NCI-H226 (cell line): ENCODE data around the gene DNAH8.
"Not testable (repeated sequence)": the region's sequence is repeated elsewhere in the genome, so short reads cannot be mapped to it uniquely, and the experiment has no call there.

Experiments
- DNase-seq: peaks from one replicate; pipeline ENCODE4 v3.0.0-alpha.2; 2015

The DNAH8 gene

DNA sequence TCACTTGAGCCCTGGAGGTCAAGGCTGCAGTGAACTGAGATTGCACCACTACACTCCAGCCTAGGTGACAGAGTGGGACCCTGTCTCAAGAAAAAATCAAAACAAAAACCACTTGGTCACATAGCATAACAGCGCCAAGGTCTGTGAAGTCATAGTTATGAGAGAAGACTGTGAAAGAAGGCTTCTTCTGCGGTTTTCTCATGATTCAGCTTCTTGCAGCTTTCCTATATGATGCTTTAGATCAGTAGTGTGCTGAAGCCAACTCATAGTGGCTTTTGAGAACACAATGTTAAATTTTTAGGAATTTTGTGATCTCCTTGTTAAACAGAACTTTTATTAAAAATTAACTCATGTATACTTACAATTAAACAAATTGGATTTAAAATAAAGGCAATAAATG, 197.3 kb downstream of the DNAH8 start:
- no peak for DNase-seq

DNA sequence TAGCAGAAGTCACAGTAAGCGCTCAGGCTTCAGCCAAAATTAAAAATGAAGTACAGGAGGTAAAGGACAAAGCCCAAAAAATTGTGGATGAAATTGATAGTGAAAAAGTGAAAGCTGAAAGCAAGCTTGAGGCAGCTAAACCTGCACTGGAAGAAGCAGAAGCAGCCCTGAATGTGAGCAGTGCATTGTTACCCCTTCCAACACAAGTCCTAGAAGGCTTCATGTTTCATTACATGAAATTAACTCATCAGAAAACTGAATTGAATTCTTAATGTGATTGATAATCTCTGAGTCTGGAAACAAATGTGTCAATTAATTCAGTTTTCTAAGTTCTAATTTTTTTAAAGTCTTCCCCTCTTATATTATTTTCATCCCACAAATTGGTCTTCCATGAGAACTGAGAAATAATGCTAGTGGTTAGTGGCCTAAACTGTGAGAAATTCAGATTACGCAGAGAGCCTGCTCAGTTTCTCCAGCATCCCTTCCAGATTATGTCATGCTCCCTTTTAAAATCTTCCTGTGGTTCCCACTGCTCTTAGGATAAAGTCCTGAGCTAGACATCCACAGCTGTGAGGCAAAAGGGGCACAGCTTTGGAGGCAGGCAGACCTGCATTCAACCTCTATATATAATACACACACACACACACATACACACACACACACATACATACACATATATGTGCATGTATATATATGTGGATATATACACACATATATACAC, 200.3 kb downstream of the DNAH8 start:
- no peak for DNase-seq

DNA sequence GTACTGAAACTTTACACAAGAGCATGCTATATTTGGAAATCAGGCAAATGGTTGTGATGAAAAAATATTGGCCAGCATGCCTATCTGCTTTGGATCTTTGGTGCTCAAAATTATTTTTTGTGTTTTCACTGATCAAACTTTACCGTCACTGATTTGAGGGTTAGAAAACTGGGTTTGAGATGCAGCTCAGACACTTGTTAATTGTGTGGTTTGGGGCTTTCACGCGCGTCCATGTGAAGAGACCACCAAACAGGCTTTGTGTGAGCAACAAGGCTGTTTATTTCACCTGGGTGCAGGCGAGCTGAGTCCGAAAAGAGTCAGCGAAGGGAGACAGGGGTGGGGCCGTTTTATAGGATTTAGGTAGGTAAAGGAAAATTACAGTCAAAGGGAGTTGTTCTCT, 206.4 kb downstream of the DNAH8 start:
- DNase-seq: not testable (repeated sequence)

DNA sequence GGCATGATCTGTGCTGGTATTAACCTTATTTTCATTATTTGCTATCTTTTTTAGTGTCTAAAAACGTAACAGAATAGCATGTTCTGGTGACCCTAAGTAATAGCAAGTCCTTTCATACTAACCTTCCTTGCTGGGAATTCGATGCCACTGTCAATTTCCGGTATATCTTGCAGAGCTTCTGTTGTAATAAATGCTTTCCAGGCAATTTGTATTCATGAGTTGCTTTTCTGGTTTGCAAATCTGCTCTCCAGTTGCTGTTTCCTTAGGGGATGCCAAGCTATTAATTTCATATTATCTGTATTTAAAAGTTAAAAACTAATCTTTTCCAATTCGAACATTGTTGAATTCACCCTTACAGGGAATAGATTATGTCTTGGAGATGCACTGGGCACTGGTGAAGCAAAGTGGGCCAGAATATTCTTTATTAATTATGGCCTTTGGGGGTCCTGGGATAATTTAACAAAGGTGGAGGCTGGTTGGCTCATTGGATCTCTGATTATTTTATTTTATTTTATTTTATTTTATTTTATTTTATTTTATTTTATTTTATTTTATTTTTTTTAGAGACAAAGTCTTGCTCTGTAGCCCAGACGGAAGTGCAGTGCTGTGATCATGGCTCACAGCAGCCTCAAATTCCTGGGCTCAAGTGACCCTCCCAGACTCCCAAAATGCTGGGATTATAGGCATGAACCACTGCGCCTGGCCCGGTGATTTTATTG, 209.8 kb downstream of the DNAH8 start:
- DNase-seq: no peak

DNA sequence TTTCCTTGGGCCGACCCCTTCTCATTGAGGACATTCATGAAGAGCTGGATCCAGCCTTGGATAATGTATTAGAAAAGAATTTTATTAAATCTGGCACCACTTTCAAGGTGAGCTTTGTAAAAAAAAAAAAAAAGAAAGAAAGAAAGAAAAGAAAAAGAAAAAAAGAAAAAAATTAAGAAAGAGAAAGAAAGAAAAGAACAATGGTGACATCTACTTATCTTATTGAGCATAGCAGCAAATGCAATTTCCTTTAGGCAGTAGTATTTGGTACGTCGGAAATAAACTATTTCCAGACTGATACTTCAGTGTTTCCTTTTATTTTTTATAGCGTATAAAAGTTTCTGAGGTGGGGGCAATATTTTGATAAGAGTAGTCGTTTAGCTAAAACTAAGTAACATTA, 214.4 kb downstream of the DNAH8 start:
- no peak for DNase-seq

DNA sequence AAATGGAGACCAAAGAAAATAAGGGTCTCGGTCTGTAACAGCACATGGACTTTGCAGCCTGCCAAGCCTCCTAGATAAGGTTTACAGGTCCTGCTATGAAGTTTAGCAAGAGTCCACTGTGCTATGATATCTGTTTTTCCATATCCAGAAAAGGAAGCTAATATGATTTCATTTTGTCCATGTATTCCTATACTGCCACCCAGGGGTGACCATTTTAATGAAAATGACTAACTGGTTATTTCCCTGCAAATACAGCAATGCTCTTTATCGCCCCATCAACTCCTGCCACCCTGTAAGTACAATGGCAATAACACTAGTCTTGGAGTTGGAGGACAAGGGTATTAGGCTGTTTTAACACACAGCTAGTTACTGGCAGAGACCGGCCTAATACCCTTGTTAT, 218.3 kb downstream of the DNAH8 start:
- DNase-seq: no peak

DNA sequence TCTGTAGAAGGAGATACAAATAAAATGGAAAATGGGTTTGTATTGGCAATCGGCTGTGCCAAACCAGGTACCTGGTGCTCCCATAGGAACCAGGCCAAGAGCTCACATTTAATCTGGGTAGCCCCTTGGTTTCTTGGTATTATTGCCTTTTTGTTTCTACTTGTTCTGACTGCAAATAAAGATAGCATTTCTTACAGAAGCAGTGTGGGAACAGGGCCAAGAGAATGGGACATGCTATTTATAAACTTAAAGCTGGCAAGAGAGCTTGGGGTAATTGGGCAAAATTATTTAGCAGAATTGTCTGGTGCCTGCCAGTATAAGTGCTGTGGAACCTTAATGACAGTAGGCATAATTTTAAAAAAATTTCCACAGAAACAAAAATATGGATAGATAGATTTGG, 219.9 kb downstream of the DNAH8 start:
- DNase-seq: no peak

DNA sequence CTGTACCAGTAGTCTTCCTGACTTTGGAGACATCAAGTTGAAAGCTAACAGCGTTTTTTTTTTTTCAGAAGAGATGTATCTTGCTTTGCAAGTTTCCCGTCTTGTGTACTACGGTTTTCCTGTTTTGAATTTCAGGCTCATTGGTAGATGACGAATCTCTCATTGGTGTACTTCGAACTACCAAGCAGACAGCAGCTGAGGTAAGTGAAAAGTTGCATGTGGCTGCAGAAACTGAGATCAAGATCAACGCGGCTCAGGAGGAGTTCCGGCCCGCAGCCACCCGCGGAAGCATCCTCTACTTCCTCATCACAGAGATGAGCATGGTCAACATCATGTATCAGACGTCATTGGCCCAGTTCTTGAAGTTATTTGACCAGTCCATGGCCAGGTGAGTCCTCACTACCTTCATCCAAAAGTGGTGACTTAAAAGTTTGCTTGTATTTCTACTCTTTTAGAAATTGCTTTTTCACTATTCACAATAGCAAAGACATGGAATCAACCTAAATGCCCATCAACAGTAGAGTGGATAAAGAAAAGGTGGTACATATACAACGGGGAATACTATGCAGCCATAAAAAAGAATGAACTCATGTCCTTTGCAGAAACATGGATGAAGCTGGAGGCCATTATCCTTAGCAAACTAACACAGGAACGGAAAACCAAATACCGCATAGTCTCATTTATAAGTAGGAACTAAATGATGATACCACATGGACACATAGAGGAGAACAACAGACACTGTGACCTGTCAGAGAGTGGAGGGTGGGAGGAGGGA, 222.9 kb downstream of the DNAH8 start:
- DNase-seq: no peak

DNA sequence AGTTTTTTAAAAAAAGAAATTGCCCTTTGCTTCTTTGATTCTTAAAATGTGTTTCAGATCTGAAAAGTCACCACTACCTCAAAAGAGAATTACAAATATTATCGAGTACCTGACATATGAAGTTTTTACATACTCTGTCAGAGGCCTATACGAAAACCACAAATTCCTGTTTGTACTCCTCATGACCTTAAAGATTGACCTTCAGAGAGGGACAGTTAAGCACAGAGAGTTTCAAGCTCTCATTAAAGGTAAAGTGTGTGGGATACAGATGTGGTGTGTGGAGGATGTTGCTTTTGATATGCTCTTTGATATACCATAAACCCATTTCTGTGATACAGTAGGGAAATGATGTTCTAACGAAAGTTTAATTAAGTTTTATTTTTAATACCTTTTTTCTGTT, 223.6 kb downstream of the DNAH8 start:
- no peak for DNase-seq

DNA sequence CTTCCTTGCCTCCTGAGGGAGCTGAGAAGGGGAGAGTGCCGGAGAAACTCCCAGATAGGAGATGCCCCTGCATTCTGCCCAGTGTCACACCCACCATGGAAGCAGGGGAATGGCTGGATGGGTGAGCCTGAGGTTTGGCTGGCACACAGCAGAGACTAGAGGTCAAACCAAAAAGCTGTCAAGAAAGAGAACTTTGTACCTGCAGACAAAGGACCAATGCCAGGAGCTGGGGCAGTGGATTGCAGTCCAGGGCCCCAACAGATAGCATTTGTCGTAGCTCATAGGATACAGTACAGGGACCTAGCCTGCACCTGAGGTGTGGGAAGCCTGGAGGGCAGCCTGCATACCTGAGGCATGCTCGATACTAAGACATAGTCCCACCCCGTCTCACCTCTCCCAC, 227.3 kb downstream of the DNAH8 start:
- DNase-seq: no peak

DNA sequence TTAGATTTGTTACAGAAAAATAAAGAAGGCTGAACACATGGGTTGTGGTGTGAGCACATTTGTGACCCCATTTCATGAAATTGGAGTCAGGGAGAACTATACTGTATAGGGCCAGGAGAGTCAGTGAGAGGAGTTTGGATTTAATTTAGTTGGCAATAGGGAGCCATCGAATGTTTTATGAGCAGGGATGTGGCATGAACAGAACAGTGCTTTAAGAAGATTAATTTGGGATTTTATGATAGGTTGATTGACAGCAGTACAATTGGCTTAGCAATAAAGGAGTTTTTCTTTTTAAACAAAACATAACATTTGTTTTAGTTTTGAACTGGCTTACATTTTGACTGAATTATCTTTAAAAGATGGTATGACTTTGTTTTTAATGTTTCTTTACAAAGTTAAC, 227.9 kb downstream of the DNAH8 start:
- no peak for DNase-seq

DNA sequence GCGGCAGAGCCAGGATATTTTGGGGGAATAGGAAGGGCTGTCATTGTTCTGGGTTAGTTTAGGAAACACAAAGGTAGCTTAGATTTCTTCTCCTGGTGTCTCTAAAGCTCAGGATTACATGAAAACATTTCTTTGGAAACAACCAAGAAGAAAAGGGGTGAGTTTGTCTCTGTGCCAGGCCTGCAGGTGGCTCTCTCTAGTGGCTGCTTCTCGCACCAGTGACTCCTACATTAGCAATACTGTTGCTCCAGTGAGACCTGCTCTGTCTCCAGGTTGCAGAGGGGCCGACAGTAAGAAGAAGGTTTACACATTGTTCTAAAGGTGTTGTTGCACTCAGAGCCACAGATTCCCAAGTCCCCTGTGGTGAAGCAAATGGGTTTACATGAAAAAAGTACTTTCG, 228.9 kb downstream of the DNAH8 start:
- DNase-seq: no peak

DNA sequence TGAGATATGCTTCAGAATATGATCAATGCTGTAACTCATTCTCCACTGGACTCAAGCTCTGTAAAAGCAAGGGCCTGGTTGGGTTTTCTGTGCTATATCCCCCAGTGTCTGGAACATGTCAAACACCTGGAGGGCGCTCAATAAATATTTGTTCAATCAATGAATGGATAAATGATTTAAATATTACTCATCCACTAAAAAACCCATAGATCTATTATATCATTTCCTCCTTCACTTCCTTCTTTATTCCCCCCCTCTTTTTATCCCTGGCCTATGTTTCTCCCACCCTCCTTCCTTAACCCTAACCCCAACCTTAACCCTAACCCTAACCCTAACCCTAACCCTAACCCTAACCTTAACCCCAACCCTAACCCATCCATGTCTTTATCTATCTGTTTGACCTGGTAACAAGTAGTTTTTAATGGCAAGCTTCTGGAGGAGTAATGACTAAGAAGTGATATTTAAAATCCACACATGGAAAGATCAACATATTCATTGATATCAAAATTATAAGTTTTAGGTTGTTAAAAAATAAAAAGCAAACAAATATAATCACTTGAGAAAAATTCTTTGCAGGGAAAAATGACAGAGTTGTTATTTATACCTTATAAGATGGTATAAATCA, 229.7 kb downstream of the DNAH8 start:
- DNase-seq: no peak

DNA sequence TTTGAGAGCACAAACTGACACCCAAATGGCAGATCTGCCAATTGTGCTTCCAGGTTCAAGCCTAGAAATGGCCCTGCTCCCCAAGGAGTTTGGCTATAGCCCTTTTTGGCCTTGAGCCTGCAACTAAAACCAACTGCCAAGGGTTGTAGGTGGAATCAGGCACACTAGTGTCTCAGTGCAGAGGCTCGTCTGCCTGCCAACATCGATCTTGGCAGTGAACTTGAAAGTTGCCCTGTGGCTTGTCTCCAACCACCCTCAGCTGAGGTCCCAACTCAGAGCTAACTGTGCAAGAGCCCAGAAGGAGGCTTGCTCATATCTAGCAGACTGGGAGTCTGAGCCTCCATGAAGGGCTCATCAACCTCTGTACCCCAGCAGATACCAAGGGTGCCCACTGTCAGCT, 240.8 kb downstream of the DNAH8 start:
- no peak for DNase-seq

DNA sequence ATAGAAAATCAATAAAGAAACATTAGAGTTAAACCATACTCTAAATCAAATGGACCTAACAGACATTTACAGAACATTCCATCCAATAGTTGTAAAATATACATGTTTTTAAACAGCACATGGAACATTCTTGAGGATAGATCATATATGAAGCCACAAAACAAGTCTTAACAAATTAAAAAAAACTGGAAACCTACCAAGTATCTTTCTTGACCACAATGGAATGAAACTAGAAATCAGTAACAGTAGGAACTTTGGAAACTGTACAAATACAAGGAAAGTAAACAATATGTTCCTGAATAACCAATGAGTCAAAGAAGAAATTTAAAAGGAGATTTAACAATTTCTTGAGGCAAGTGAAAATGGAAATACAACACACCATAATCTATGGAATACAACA, 242.3 kb downstream of the DNAH8 start:
- DNase-seq: no peak

DNA sequence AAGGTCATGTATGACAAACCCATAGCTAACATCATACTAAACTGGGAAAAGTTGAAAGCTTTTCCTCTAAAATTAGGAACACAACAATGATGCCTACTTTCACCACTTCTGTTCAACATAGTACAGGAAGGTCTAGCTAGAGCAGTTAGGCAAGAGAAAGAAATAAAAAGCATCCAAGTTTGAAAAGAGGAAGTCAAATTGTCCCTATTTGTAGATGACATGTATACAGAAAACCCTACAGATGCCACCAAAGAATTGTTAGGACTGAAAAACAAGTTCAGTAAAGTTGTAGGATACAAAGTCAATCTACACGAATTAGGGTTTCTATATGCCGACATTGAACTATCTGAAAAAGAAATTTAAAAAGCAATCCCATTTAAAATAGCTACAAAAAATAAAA, 244.0 kb downstream of the DNAH8 start:
- DNase-seq: no peak

DNA sequence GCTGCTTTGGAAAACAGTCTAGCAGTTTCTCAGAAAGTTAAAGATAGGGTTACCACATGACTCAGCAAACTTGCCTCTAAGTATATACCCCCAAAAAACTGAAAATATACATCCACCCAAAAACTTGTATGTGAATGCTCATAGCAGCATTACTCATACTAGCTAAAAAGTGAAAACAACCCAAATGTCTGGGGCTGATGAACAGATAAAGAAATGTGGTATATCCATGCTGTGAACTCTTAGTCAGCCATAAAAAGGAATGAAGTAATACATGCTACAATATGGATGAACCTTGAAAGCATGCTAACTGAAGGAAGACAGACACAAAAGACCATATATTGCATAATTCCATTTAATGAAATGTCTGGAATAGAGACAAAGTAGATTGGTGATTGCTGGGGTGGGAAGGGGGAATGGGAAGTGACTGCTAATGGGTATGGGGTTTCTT, 253.6 kb downstream of the DNAH8 start:
- DNase-seq: no peak

DNA sequence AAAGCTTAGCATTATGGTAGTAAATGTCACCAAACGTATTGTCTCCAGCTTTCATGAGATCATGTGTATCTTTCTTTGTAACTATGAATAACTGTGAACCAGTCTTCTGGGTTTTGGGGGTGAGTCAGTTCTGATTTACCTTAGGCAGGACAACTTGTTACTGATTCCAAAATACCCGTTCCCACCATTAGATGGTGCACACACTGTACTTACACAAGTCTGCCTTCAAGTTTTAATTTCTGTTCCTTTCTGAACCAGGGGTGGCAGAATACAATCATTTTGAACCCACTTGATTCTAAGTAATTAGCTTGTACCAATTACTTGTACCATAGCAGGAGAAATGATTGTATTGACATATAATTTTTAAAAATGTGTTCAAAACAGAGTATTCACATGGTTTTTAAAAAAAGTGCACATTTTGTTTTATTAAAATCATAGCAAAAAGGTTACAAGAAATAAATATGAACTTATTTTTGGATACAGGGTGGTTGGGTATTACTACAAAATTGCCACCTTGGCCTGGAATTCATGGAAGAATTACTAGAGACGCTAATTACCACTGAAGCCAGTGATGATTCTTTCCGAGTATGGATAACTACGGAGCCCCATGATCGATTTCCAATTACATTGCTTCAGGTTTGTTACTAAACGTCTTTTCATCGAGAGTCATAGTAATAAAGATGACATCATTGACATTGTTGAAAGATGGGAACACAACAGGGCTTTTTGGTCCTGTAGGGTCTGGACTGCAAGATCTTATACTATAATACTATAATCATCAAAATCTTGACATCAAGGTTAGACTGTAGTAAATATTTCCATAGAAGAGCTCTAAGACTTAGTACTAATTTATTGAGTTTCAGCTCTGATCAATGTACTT, 258.3 kb downstream of the DNAH8 start:
- peak; percentile 44 for DNase-seq

DNA sequence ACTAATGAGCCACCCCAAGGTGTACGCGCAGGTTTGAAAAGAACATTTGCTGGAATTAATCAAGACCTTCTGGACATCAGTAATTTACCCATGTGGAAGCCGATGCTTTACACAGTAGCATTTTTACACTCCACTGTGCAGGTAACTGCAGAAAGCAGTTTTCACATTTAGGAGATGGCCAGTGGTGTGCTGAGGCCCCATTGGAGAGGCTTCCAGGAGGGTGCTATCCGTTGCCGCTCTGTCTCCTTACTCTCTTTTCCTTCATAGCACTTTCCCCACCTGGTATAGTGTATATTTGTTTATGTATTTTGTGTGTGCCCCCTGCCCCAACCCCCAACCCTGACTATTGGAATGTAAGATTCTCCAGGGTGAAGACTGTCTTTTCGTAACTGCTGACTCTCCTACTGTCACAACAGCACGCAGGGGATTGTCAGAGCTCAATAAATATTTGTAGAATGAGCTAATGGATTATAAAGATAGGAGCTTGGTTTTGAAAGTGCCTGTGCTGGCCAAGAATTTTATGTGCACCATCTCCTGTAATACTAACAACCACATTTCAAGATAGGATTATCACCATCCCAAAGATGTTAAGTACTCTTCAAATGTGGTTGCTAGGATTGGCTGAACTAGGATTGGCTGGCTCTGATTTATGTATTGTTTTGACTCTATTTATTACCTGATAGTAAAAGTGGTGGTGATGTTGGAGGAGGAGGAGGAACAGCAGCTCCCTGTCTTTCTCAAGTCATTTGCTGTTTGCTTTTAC, 259.5 kb downstream of the DNAH8 start:
- DNase-seq: peak; percentile 4

DNA sequence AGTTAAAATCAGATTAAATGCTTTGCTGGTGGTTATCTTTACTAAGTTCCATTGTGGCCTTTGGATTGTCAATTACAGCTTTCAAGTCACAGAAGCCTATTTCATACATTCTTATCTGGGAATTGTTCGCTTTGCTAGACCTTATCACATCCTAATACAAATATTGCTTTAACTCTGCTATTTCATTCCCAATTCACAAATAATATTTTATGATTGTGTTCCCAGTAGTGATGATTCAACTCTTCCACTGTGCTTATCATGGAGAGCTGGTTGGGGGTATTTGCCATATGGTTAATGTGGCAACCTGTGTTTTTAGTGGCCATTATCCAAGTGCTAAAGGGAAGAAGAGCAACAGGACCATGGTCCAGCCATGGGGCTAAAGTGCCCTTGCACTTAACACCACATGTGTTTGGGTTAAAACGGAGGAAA, 260.5 kb downstream of the DNAH8 start:
- DNase-seq: no peak

DNA sequence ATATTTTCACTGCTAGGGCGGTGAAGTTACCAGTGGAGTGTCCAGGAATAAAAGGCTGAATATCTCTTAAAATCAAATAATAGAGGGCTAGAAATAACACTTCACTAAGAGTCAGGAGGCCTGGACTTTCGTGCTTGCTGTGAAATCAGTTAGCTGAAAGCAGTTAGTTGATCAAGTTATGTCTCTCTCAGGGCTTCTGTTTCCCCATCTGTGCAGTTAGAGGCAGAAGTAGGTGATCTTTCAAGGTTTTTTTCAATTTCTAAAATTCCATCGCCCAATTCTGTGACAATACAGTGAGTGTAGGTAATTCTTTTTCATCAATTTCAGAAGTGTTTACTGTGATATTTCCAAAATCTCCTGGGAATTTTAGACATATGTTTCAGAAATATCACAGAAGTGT, 260.9 kb downstream of the DNAH8 start:
- DNase-seq: no peak
